GM08714 (cell line): ENCODE data around the gene DCBLD2.

ENCODE experiments used
- H3K4me3 ChIP-seq: fragments of 200-500 bp; sonication (Bioruptor generic); 2 replicates; pipeline ENCODE4 v1.5.1; 2014; ENCODE audit warnings: mild to moderate bottlenecking, low read length, inconsistent platforms
- ZNF274 ChIP-seq: IDR thresholded peaks from 2 replicates; pipeline ENCODE4 v1.6.1; 2012; ENCODE audit warnings: mild to moderate bottlenecking, low read depth, low read length

The DCBLD2 gene

DNA sequence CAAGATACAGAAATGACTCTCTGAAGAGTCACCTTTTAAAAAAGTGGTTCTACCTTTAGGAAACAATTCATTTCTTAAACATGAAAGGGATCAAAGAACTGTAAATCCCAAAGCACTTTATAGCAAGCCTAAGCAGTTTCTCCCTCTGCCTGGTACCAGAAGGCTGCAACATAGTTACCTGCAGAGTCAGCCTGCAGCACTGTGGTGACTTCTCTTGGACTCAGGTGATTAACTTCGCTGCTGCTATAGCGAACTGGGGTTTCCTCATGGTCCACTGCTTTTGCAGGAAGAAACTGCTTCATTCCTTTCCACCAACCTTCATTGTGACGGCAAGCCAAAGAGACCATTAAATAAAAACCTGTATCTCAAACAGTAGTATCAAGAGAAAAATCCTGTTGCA is 101.1 kb downstream of the DCBLD2 start:
- no peak overlapping the region for H3K4me3 ChIP-seq
- no peak for TF ChIP-seq ZNF274

DNA sequence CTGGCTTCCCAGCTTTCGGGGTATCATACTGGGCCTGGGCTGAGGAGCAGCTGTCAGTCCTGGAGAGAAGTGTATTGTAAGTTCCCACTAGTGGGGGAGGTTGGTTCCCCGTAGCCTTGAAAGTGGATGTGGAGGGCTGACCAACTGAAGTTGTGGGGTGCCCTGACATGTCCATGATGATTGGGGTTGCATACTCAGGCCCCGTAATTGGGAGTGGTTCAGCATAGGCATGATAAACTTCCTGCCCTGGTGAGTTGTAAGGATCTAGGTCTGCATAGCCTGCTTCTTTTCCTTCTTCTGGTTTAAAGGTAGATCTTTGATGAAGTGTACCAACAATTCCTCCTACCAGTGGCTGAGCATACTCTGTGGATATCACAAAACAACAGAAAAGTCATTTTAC is 102.0 kb downstream of the DCBLD2 start:
- no peak overlapping the region for H3K4me3 ChIP-seq
- no peak for TF ChIP-seq ZNF274

- no peak overlapping the region for H3K4me3 ChIP-seq
- no peak for TF ChIP-seq ZNF274
Observed at GRCh38 chr3:98798820-98799219, 102.7 kb downstream of the DCBLD2 start.

DNA sequence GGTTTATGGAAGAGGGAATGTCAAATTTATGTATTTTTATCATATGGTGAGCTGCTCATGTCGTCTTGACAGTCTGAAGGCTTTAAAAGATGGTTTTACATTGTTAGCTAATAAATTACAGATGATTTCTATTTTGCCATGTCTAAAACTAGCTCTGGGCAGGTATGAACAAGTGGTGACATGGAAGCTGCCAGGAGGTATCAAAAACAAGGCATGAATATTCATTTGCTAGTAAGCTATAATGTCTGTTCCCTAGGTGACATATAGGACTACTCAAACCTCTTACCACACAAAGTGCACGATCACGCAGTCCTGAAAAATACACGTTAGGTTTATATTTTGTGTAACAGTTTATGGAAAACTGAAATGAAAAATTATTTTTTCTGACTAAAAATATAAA is 103.6 kb downstream of the DCBLD2 start:
- no peak overlapping the region for H3K4me3 ChIP-seq
- no peak for TF ChIP-seq ZNF274

GRCh38 chr3:98796334-98796733 is 105.2 kb downstream of the DCBLD2 start:
- TF ChIP-seq ZNF274: no peak
- no peak overlapping the region for H3K4me3 ChIP-seq

DNA sequence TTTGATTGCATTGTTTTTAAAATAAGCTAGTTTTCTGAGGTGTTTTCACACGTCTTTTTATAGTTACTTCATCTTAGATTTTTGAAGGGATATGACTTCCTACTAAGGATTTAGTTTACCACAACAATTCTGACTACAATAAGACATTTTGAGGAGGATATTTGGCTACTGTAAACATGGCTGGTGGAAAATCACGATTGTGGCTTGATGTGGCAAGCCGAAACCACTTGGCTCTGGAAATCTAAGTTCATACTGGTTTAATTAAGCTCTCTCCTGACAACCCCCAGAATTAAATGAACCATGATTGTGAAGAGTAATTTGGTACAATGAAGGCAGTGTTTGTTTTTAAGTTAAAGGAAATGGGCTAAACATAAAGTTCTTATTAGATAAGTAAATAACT is 107.5 kb downstream of the DCBLD2 start:
- no peak for TF ChIP-seq ZNF274
- H3K4me3 ChIP-seq: no peak overlapping the region

DNA sequence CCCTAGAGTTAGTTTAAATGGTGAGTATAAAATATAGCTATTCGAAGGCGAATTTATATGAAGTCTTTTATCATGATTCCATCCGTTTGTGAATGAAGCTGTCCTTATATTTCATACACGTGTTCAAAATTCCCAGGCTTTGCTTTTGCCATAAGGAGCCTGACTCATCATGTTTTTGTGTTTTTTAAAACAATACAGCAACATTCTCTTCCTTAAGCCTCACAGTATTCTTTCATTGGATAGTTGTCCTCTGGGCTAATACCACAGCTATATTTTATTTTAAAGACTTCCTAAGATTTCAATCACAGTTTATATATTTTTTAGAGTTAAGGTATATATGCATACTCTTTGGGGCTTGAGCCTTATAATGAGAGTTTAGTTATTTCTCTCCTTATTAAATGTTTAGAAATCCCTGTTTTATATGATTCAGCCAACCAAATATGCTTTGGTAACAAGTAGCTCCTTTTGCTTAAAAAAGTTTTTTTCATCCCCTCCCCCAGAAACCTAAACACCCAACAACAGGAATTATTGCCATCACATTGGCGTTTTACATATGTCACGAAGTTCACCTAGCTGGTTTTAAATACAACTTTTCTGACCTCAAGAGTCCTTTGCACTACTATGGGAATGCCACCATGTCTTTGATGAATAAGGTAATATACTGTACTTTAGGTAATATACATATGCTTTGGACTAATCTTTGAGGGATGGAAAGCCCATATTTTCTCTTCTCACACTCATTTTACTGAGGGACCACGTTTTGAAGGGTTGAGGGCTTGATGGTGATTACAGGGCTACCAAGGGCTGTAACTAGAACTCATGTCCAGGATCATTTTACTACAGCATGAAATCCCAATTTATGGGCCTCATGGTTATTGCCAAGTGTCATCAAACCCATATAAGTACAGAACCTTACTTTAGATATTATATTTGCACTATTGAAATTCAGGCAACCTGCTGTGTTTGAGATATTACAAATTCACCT is 109.9 kb downstream of the DCBLD2 start:
- no peak for TF ChIP-seq ZNF274
- no peak overlapping the region for H3K4me3 ChIP-seq

- H3K4me3 ChIP-seq: no peak overlapping the region
- no peak for TF ChIP-seq ZNF274
Observed at GRCh38 chr3:98788651-98789050, 112.8 kb downstream of the DCBLD2 start.

DNA sequence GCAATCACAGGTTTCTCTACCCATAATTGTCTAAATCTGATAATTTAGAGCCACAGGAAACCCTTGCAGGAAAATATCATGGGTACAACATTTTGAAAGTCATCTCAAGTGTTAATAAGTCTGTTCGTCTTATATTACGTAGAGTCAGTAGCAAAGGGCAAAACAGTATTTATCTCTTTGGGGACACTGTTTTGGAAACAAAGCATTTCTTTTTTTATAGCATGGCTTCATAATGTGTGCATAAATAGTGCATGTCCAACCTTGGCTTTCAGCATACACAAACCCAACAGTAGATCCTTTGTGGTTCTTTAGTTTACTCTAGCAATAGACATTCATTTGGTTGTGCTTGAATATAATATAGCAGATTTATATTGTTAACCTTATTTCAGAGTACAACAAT is 114.3 kb downstream of the DCBLD2 start:
- no peak for TF ChIP-seq ZNF274
- no peak overlapping the region for H3K4me3 ChIP-seq

- H3K4me3 ChIP-seq: no peak overlapping the region
- TF ChIP-seq ZNF274: no peak
Observed at GRCh38 chr3:98786364-98787006, 115.0 kb downstream of the DCBLD2 start.

GRCh38 chr3:98784666-98785600 is 116.6 kb downstream of the DCBLD2 start:
- no peak overlapping the region for H3K4me3 ChIP-seq

DNA sequence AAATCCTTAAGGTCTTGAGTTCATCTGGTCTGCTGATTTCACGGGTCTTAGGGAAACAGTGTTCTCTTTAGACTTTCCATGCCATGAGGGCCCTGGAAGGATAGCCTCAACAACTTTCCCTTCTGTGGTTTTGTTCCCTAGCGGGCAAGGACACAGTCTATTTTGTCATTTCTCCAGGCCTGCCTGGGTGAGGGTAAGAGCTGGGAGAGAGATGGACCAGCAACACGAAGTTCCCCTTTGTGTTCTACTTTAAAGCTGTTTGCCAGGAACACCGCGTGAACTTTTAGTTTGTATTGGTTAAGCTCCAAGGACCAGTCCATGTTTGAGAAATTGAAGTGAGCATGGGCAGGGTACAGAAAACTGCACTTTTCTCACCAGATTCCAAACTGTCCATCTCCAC is 117.5 kb downstream of the DCBLD2 start:
- TF ChIP-seq ZNF274: no peak
- H3K4me3 ChIP-seq: no peak overlapping the region

More at GRCh38 chr3:98784666-98785600, 116.6 kb downstream of the DCBLD2 start:
- no peak for TF ChIP-seq ZNF274

DNA sequence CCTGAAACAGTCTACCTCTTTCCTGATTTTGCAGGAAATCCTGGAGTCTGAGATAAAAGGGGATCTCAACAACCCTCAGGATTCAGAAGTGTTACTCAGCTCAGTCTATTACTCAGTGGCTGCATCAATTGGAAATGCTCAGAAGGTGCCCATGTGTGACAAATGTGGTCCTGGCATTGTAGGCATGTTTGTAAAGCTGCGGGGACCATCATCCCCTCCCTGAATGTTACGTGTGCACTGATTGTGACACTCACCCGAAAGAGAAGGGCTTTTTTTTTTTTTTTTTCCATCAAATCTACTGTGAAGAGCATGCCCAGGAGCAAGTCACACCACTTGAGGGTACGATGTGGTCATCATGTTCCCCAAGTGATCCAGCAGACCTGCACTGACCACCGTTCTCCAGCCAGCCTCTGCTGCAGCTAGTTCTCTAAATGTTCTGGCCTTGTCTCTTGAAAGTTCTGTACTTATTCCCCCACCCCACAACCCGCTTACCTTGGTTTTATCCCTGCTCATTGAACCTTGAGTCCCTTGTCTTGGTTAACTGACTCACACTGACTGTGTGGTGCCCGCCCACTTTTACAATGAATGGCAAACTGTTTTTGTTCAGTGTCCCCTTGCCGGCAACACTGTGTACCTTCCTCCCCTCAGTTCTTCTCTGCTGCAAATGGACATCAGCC is 118.5 kb downstream of the DCBLD2 start:
- H3K4me3 ChIP-seq: no peak overlapping the region
- no peak for TF ChIP-seq ZNF274

- no peak overlapping the region for H3K4me3 ChIP-seq
- TF ChIP-seq ZNF274: no peak
Observed at GRCh38 chr3:98780343-98780742, 121.2 kb downstream of the DCBLD2 start.
